Astrocyte (in vitro differentiated cells and primary cell): ENCODE data around the gene ESRP2. TPM values are rescaled to one million over a fixed set of nuclear protein-coding genes. Genes with fewer than 3 reads are reported as not detected.

Source experiments
- DNase-seq: peaks from one replicate; pipeline ENCODE4 v3.0.0-alpha.2; 2010; ENCODE audit warnings: low read depth
- FAIRE-seq: peaks from 2 replicates; lab custom pipeline; 2011; peaks lifted over from hg19 to GRCh38; lab: Jason Lieb, UNC
- H2AFZ ChIP-seq: 2 replicates; pipeline ENCODE4 v1.6.0; 2012; ENCODE audit warnings: low read depth, low read length, inconsistent platforms
- H3K27ac ChIP-seq: 2 replicates; pipeline ENCODE4 v1.5.1; 2011; ENCODE audit warnings: low read depth, low read length, inconsistent platforms
- H3K27me3 ChIP-seq: 2 replicates; pipeline ENCODE4 v1.6.0; 2011; ENCODE audit warnings: low read length, inconsistent platforms; ENCODE audit not compliant: insufficient read depth
- H3K36me3 ChIP-seq: 2 replicates; pipeline ENCODE4 v1.5.1; 2011; ENCODE audit warnings: low read length, inconsistent platforms; ENCODE audit not compliant: insufficient read depth
- H3K4me1 ChIP-seq: 2 replicates; pipeline ENCODE4 v1.5.1; 2011; ENCODE audit warnings: low read length, inconsistent platforms; ENCODE audit not compliant: insufficient read depth
- H3K4me2 ChIP-seq: 2 replicates; pipeline ENCODE4 v1.6.0; 2012; ENCODE audit warnings: low read length, inconsistent platforms
- H3K4me3 ChIP-seq: 2 replicates; pipeline ENCODE4 v1.5.1; 2011; ENCODE audit warnings: low read depth, mild to moderate bottlenecking, low read length, inconsistent platforms; ENCODE audit not compliant: insufficient read depth
- H3K79me2 ChIP-seq: 2 replicates; pipeline ENCODE4 v1.6.0; 2012; ENCODE audit warnings: mild to moderate bottlenecking, low read length, inconsistent platforms; ENCODE audit not compliant: insufficient read depth
- H3K9ac ChIP-seq: 2 replicates; pipeline ENCODE4 v1.6.0; 2012; ENCODE audit warnings: mild to moderate bottlenecking, low read length, inconsistent platforms
- H3K9me3 ChIP-seq: 2 replicates; pipeline ENCODE4 v1.5.1; 2012; ENCODE audit warnings: low read depth, mild to moderate bottlenecking, low read length, inconsistent platforms; ENCODE audit not compliant: insufficient read depth
- H4K20me1 ChIP-seq: 2 replicates; pipeline ENCODE4 v1.6.0; 2012; ENCODE audit warnings: low read length, inconsistent platforms; ENCODE audit not compliant: insufficient read depth
- H3K27ac Mint-ChIP-seq: one replicate; pipeline ENCODE4 v1.8.0; 2021; ENCODE audit warnings: mild to moderate bottlenecking, mixed read lengths; ENCODE audit not compliant: unreplicated experiment
- H3K27me3 Mint-ChIP-seq: one replicate; pipeline ENCODE4 v1.8.0; 2021; ENCODE audit warnings: low read depth, mixed read lengths; ENCODE audit not compliant: unreplicated experiment
- H3K36me3 Mint-ChIP-seq: one replicate; pipeline ENCODE4 v1.8.0; 2021; ENCODE audit warnings: low read depth, mixed read lengths; ENCODE audit not compliant: unreplicated experiment
- H3K4me1 Mint-ChIP-seq: one replicate; pipeline ENCODE4 v1.8.0; 2021; ENCODE audit warnings: low read depth, mixed read lengths; ENCODE audit not compliant: unreplicated experiment
- H3K4me3 Mint-ChIP-seq: one replicate; pipeline ENCODE4 v1.8.0; 2021; ENCODE audit warnings: mild to moderate bottlenecking, moderate library complexity, mixed read lengths; ENCODE audit not compliant: unreplicated experiment
- H3K9me3 Mint-ChIP-seq: one replicate; pipeline ENCODE4 v1.8.0; 2021; ENCODE audit warnings: mild to moderate bottlenecking, mixed read lengths; ENCODE audit not compliant: unreplicated experiment
- EZH2 ChIP-seq: IDR thresholded peaks from 2 replicates; pipeline ENCODE4 v1.6.1; 2012; ENCODE audit warnings: mild to moderate bottlenecking, low read length, inconsistent platforms; ENCODE audit not compliant: insufficient read depth
- total RNA-seq: library from RNA; stranded (reverse); gene quantifications from 2 replicates; pipeline ENCODE4 v1.2.1, GENCODE V29; 2021
- TF ChIP-seq, protein P1 (sequence below): IDR thresholded peaks from 2 replicates; pipeline ENCODE4 v1.5.1; 2011; ENCODE audit warnings: low read depth, mild to moderate bottlenecking, inconsistent platforms, low read length, moderate library complexity; ENCODE audit not compliant: insufficient read depth

The ESRP2 gene
- total RNA-seq, 1 donor from 2014 or later = 5.1 TPM

DNA sequence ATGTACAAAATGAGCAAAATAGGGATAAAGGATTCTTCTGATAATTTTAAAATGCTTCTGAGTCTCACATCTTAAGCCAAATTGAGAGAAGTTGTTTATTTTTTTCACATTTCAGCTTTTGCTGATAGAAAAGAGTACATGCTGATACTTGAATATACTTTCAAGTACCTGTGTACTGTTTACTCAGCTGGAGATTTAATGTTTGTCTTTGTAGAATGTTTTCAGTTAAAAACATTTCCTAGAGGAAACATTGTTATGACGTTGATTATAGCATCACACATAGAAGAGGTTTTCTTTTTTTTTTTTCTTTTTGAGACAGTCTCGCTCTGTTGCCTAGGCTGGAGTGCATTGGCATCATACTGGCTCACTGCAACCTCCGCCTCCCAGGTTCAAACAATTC lies 19.7 kb downstream of the ESRP2 start:
- Histone ChIP-seq H4K20me1 (peaks cover 7% of the 10 kb centered on the region), H3K4me2 (no peak overlapping the region), H3K4me1 (no peaks in the 10 kb centered on the region), H3K9ac (no peak overlapping the region), H3K4me3 (no peak overlapping the region), H3K36me3 (no peaks in the 10 kb centered on the region), H3K9me3 (no peaks in the 10 kb centered on the region), H3K27me3 (no peaks in the 10 kb centered on the region), H3K79me2 (peaks cover 4% of the 10 kb centered on the region), H2AFZ (no peak overlapping the region), H3K27ac (no peak overlapping the region)
- FAIRE-seq (no peak), DNase-seq (no peak)
- no peaks in the 10 kb centered on the region for H3K9me3 Mint-ChIP-seq
- no peak overlapping the region for H3K27ac Mint-ChIP-seq
- H3K4me3 Mint-ChIP-seq = no peak overlapping the region
- TF ChIP-seq EZH2 = no peak
- TF ChIP-seq, protein P1, sequence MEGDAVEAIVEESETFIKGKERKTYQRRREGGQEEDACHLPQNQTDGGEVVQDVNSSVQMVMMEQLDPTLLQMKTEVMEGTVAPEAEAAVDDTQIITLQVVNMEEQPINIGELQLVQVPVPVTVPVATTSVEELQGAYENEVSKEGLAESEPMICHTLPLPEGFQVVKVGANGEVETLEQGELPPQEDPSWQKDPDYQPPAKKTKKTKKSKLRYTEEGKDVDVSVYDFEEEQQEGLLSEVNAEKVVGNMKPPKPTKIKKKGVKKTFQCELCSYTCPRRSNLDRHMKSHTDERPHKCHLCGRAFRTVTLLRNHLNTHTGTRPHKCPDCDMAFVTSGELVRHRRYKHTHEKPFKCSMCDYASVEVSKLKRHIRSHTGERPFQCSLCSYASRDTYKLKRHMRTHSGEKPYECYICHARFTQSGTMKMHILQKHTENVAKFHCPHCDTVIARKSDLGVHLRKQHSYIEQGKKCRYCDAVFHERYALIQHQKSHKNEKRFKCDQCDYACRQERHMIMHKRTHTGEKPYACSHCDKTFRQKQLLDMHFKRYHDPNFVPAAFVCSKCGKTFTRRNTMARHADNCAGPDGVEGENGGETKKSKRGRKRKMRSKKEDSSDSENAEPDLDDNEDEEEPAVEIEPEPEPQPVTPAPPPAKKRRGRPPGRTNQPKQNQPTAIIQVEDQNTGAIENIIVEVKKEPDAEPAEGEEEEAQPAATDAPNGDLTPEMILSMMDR = no peak
- H3K27me3 Mint-ChIP-seq = no peaks in the 10 kb centered on the region
- H3K4me1 Mint-ChIP-seq = peaks cover 3% of the 10 kb centered on the region
- peaks cover 7% of the 10 kb centered on the region for H3K36me3 Mint-ChIP-seq

DNA sequence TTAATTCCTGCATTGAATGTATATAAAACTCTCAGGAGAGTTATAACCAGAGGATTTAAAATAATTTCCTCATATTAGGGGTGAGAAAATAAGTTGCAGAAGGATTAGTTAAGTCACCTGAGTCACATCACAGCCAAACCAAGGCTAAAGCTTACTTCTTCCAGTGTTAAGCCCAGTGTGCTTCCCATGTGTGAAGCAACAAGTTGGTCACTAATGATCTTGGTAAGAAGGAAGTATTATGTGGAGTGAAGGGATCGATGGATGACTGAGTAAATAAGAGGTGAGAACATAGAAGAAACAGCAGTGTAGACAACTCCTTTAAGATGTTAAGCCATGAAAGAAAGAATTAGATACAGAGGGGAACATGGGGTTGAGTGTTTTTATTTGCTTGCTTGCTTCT lies 20.6 kb downstream of the ESRP2 start:
- H3K79me2 ChIP-seq = peaks cover 4% of the 10 kb centered on the region
- Mint-ChIP-seq H3K9me3 (no peaks in the 10 kb centered on the region), H3K4me1 (peaks cover 3% of the 10 kb centered on the region), H3K36me3 (peaks cover 7% of the 10 kb centered on the region), H3K27me3 (no peaks in the 10 kb centered on the region), H3K27ac (no peak overlapping the region), H3K4me3 (no peak overlapping the region)
- H3K9ac ChIP-seq = no peak overlapping the region
- H3K4me3 ChIP-seq = no peak overlapping the region
- no peaks in the 10 kb centered on the region for H3K36me3 ChIP-seq
- no peaks in the 10 kb centered on the region for H3K4me1 ChIP-seq
- no peak for TF ChIP-seq EZH2
- FAIRE-seq (no peak), DNase-seq (no peak)
- H3K27me3 ChIP-seq = no peaks in the 10 kb centered on the region
- H3K27ac ChIP-seq = no peak overlapping the region
- no peak overlapping the region for H3K4me2 ChIP-seq
- H3K9me3 ChIP-seq = no peaks in the 10 kb centered on the region
- H4K20me1 ChIP-seq = peaks cover 7% of the 10 kb centered on the region
- no peak overlapping the region for H2AFZ ChIP-seq

DNA sequence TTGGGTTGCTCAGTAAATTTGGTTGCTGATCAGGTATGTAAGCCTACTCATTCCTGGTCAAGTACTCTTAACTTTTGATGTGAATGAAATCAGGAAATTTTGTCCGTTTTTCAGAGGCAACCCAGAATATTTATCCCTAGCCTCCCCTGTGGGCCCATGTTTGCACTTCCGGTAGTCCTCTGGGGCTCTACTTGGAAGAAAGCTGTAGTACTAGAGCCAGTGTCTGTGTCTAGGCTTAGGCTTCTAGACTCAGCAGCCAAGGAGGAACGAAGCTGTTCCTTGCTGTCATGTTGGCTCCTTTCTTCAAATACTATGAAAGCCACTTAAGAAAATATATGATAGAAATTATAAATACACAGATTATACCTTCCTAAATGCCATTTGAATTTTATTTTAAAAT lies 21.2 kb downstream of the ESRP2 start:
- TF ChIP-seq EZH2 = no peak
- TF ChIP-seq, protein P1 = no peak
- Mint-ChIP-seq H3K9me3 (no peaks in the 10 kb centered on the region), H3K36me3 (peaks cover 7% of the 10 kb centered on the region), H3K4me1 (peaks cover 3% of the 10 kb centered on the region), H3K27me3 (no peaks in the 10 kb centered on the region), H3K4me3 (no peak overlapping the region), H3K27ac (no peak overlapping the region)
- Histone ChIP-seq H4K20me1 (peaks cover 7% of the 10 kb centered on the region), H3K4me1 (no peaks in the 10 kb centered on the region), H2AFZ (no peak overlapping the region), H3K9ac (no peak overlapping the region), H3K4me3 (no peak overlapping the region), H3K27me3 (no peaks in the 10 kb centered on the region), H3K27ac (no peak overlapping the region), H3K9me3 (no peaks in the 10 kb centered on the region), H3K4me2 (no peak overlapping the region), H3K79me2 (peaks cover 4% of the 10 kb centered on the region), H3K36me3 (no peaks in the 10 kb centered on the region)
- FAIRE-seq (no peak), DNase-seq (no peak)
